Vagina (tissue), 2 donors: ENCODE data around the gene ZBTB7C.

ENCODE experiments used
- CTCF ChIP-seq, 3 experiments: fragments of 450-650 bp in 2 of 3; fragments of 200-600 bp in 1 of 3; sonication (generic) in 1 of 3; IDR thresholded peaks; one replicate each; pipeline ENCODE4 v1.5.1; 2017 to 2019; ENCODE audit warnings: antibody characterized with exemption in 3 of 3, mild to moderate bottlenecking in 2 of 3, moderate library complexity in 2 of 3
- POLR2A ChIP-seq, 2 donors: fragments of 450-650 bp; IDR thresholded peaks; one replicate each; pipeline ENCODE4 v1.6.1; 2017; ENCODE audit warnings: antibody characterized with exemption in 2 of 2, mild to moderate bottlenecking in 2 of 2, moderate library complexity in 2 of 2

GRCh38 chr18:48216639-48217257 is 192.4 kb downstream of the ZBTB7C start:
- TF ChIP-seq CTCF (IDR thresholded peaks at IDR 0.05): no peak
- no peak for TF ChIP-seq POLR2A (IDR thresholded peaks at IDR 0.05)
